Myocyte (in vitro differentiated cells): ENCODE measurements around the gene VTCN1. TPM values are rescaled to one million over a fixed set of nuclear protein-coding genes. Genes with fewer than 3 reads are reported as not detected.
"Not testable (repeated sequence)": the region's sequence is repeated elsewhere in the genome, so short reads cannot be mapped to it uniquely, and the experiment has no call there.

Source experiments
- DNase-seq: peaks from one replicate; pipeline ENCODE4 v3.0.0-alpha.2; 2012; ENCODE audit warnings: low read depth
- total RNA-seq: library from RNA; depleted of rRNA; stranded (reverse); fragments of >200 nt; gene quantifications from 2 replicates; pipeline ENCODE4 v1.2.3, GENCODE V29; 2014

VTCN1 gene
- total RNA-seq, 1 donor from 2014 or later, result not detected

DNA sequence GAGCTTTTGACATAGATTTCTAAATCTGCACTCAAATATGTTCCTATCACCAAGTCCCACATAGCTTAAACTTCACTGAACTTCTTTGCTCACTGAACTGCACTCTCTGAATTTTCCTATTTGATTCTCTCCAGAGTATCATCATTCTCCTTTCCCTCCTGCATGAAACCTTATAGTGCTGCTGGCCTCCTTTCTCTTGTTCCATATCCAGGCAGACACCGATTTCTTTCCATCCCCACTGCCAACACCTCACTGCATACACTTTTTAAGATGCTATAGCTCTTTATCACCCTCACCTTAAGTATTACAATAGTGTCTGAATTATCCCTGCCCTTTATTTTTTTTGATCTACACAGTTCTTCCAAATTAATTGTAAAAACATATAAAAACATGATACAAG is 86.1 kb downstream of the VTCN1 start:
- DNase-seq, result no peak

DNA sequence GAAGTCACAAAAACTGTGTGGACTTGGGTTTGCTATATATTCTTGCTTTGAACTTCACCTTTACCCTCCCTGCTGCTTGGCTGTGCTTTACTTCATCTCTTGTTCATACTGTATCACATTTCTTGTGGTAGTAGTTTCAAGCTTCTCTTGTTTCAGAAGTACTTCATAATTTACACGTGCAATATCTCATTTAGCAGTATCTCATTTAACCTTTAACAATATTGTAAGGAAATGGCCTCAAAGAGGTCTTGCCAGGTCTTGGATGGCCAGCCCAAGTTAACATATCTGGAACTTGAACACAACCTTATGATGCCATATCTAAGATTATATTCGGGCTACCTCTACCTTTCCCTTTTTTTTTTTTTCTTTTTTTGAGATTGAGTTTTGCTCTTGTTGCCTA is 87.5 kb downstream of the VTCN1 start:
- peak; percentile 21 for DNase-seq

DNA sequence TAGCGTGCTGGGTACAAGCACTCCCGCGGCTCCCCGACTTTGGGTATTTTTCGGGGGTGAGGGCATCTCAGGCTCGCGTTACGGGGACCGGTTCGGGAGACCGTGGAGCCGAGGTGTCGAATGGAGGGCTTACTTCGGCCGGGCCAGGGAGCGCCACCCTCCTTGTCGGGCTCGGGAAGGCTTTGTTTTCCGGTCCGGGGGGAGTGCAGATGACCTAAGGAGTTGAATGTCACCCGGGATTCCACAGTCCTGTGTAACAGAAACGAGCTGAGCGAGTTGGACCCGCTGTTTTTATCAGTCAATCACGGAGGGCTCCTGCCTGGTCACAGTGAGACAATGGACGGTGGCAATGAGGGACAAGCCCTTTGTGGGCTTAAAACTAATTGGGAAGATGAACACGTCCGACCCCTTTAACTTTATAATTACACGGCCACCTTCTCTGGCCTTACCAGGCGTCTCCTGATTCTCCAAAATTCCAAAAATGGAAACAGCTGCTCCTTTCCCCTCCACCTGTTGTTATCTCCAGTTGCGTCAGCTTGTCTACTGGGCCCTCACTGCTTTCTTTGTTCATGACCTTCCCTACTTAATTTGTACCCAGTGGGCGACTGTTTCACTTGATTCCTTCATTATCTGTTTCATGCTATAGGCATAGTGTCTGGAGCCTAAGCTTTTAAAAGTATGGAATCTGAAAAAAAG is 88.2 kb downstream of the VTCN1 start:
- DNase-seq, result peak; percentile 83

GRCh38 chr1:117121589-117122329 is 89.0 kb downstream of the VTCN1 start, which contains the start of gene TRIM45:
Gene TRIM45, minus strand, starts transcription at chr1:117121749. Its CDS starts 548 bp downstream, at chr1:117121201.
- peak; percentile 99 for DNase-seq

DNA sequence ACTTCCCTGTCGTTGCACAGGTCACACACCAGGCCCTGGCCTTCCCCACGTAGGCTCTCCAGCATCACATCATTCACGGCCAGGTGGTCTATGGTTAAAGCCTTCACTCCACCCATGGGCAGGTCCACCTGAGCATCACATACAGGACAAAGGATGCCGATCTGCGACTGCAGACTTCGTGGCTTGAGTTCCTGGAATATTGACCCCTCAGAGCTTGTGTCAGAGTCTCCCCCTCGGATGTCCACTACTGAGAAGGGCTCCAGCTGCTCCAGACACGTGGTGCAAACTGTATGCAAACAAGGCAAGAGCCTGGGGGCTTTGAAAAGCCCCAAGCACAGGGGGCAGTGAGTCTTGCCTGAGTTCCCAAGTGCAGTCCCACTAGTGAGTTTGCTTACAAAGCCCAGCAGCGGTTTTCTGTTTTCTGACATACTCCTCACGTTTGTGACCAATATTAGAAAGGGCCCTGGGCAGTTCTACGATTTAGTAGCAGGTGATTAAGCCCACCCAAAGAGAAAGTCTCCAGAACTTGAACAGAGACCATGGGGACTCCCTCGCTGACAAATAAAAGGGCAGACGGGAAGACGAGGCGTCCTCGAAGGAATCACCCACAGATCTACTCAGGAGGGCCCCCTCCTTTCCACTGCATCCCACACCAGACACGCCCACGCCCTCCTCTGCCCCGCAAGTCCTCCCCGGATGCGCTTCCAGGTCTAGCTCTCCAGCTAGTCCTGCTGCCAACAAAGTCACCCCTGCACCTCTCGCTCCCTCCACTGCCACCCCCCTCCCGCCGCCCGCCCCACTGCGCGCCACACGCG is 89.7 kb downstream of the VTCN1 start:
- DNase-seq, result peak; percentile 17

GRCh38 chr1:117119144-117119543 is 91.6 kb downstream of the VTCN1 start:
- DNase-seq, result not testable (repeated sequence)

GRCh38 chr1:117118137-117118536 is 92.6 kb downstream of the VTCN1 start:
- no peak for DNase-seq

GRCh38 chr1:117117697-117118096 is 93.0 kb downstream of the VTCN1 start:
- DNase-seq, result no peak

DNA sequence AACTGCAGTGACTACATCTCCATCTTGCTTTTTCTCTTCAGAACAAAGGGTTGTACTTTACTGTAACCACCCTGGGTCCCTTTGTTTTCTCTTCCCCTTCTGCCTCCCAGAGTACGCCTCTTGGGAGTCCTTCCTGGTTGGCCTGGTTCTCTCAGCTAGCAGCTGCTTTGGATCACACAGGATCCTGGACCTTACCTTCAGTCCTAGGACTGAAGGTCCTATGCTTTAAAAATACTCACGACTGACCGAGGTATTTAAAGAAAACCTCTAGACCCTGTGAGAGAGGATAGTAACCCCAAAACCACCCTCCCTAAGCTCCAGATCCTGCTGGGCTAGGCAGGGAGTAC is 94.0 kb downstream of the VTCN1 start:
- no peak for DNase-seq

DNA sequence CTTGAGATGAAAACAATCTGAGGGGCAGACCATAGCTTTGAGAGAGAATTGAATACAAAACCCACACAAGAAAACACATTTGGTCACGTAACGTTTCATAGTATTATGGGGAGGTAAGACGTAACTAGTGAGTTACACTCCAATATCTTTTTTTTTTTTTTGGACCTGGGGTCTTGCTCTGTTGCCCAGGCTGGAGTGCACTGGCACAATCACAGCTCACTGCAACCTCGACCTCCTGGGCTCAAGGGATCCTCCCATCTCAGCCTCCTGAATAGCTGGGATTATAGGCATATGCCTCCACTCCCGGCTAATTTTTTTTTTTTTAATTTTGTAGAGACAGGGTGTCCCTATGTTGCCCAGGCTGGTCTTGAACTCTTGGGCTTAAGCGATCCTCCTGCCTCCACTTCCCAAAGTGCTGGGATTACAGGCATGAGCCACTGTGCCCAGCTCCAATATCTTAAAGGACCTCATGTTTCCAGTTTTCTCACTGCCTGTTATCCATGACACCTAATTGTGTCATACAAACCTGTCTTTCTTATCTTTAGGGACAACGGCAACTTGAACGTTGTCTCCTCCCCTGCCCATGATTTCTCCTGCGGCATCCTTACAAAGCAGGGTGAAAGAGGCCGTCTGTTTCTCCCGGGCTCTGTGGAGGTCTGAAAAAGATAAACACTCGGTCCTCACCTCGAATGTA is 94.5 kb downstream of the VTCN1 start:
- DNase-seq, result no peak

GRCh38 chr1:117114877-117115276 is 95.8 kb downstream of the VTCN1 start:
- no peak for DNase-seq

DNA sequence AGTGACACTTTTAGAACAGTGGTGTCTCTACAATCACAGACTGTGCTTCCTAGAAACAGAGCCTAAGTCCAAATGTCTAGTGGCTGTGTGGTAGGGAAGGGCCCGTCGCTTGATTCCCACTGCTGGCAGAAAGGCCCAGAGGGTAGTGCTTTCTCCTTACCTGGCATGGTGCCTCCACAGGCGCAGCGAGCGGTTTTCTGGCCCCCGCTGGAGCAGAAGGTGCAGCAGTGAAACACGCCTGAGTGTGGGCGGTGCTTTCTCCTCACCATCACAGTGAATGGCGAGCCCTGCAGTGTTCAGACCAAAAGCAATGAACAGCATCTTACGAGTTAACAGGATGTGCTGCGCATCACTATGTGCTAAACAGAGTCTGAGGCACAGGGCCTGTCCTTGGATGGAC is 97.5 kb downstream of the VTCN1 start:
- no peak for DNase-seq

DNA sequence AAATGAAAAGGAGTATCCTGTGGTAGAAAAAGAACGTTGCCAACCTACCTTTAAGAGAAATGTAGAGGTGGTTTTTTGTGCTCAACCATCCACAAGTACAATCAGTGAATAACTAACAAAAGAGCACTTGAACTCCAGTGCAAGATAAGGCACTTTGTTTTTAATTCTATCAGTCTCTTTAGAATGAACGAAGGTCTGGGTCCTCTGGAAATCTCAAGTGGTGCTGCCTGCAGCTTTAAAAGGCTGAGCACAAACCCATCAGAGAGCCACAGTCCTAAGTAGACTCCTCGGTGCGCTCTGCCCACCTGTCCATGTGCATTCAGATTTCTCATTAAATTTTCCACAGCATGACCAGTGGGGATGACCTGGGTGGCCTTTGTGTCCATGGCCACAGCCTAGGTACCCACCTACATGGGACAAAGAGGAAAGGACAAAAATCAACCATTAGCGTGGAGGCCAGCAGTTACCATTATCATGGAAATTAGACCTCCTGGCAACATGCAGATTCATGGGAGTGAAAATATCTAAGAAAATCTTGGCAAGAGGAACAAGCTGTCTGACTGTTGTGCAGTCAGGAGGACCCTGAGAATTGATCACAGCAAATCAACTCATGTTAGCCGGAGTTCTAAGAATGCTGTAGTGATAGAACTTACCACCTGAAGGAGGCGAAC is 98.5 kb downstream of the VTCN1 start:
- DNase-seq, result no peak

DNA sequence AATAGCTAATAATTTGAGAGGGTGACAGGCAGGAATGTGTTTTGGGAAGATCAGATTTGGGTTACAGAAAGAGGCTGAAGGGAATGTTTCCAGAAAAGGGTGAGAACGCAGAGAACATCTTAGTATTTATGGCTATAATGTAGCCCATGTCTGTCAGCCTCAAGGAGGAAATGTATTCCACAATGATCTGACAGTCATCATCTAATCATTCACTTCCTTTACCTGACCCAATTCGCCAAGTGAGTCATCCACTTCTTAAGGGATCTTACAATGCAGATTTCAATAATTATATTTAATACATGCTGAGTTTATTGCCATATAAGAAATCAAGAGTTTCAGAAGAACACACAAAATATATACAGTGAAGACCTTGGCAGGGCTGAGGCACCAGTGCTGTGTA is 100.0 kb downstream of the VTCN1 start:
- no peak for DNase-seq

DNA sequence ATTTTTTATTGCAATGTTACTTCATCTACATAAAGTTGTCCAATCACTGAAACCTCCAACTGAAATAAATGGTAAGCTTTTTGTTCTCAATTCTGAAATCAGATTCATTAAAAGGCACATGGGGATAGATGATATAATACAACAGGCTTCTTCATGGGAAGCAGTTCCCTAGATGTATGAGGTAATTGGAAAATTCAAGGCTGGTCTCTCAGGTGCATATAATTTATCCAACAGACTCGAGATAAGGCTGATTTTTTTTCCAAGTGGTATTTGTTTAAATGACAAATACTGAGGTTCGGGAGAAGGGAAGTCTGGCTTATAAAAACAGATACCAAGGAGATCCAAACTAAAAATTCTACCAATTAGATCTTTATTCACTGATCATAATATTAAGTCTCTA is 103.4 kb downstream of the VTCN1 start:
- no peak for DNase-seq

DNA sequence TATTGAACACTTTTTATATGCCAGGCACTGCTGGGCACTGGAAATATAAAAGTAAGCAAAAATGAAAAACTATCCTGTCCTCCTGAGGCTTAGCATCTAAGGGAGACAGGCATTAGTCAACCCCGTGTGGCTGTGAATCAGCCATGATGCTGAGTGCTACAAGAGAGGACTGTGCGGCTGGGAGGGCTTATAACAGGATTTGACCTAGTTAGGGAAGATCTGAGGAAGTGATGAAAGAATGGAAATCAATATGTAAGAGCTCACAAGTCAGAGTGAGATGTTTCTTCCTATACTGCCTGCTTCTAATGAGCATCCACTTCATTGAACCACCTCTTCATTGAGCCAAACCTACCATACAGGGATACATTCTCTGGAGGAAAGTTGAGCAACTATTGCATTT is 104.2 kb downstream of the VTCN1 start:
- DNase-seq, result no peak

DNA sequence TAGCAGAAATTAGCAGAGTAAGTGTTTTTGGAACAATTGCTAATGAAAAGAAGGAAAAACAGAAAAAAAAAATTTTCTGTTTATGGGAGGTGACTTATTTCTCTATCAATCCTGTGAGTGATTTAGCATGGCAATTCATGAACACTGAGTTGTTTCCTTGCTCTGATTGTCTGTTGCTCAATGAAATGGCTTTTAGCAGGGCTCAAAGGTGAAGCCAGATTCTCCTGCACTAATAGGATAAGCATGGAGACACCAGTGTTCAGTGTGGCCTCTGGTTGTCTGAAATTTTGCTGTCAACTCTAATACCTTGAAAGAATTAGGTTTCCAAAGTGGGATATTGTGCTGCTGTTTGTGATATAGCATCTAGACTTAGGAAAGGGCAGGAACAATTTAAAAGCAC is 105.0 kb downstream of the VTCN1 start:
- DNase-seq, result no peak

GRCh38 chr1:117104986-117105385 is 105.7 kb downstream of the VTCN1 start:
- no peak for DNase-seq

DNA sequence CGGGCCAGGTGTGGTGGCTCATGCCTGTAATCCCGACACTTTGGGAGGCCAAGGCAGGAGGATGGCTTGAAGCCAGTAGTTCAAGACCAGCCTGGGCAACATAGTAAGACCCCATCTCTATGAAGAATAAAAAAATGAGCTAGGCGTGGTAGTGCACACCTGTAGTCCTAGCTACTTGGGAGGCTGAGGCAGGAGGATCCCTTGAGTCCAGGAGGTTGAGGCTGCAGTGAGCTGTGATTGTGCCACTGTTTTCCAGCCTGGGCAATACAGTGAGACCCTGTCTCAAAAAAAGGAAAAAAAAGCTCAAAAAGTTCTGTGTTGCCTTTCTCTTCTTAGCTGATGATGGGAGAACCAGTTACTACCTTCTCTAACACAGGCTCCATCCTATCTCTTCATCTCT is 108.9 kb downstream of the VTCN1 start:
- not testable (repeated sequence) for DNase-seq

DNA sequence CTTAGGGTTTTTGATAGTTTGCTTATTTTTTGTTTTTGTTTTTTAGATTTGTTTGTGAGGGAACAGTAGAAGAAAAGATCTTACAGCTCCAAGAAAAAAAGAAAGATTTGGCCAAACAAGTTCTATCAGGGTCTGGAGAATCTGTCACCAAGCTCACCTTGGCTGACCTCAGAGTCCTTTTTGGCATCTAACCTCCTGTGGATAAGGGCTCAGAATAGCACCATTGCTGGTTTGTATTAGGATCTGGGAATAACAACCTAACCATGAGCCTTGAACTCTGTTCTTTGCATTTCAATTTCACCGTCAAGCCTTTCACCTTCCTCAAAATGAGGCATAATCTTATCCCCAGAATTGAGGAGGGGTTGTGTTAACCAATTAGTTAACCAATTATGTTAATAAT is 109.4 kb downstream of the VTCN1 start:
- DNase-seq, result no peak
